ENCODE results near the gene PLLP. TPM values are rescaled to one million over a fixed set of nuclear protein-coding genes. Genes with fewer than 3 reads are reported as not detected.
A peak's percentile ranks its signal among the peaks of the same experiment; 100 is the strongest.

Gene PLLP
- total RNA-seq, 1 donor from 2014 or later, result 9.3 TPM

- peak; percentile 89 for ATAC-seq
Observed at GRCh38 chr16:57255686-57256415, 28.6 kb downstream of the PLLP start.

- no peak for ATAC-seq
Observed at GRCh38 chr16:57253466-57253865, 31.0 kb downstream of the PLLP start.

- ATAC-seq, result no peak
Observed at GRCh38 chr16:57252148-57252721, 32.2 kb downstream of the PLLP start.

- ATAC-seq, result no peak
Observed at GRCh38 chr16:57251352-57251751, 33.1 kb downstream of the PLLP start.

- ATAC-seq, result peak; percentile 45
Observed at GRCh38 chr16:57245472-57246113, 38.9 kb downstream of the PLLP start.

GRCh38 chr16:57244767-57245471 is 39.6 kb downstream of the PLLP start, which contains the start of gene ARL2BP:
ARL2BP (plus strand) TSS chr16:57245259; CDS start chr16:57245368, 109 bp downstream.
- peak; percentile 99 for ATAC-seq

- ATAC-seq, result no peak
Observed at GRCh38 chr16:57244463-57244766, 40.1 kb downstream of the PLLP start.

GRCh38 chr16:57242650-57243049 is 41.8 kb downstream of the PLLP start:
- ATAC-seq, result no peak

GRCh38 chr16:57240851-57241250 is 43.6 kb downstream of the PLLP start:
- no peak for ATAC-seq

GRCh38 chr16:57239107-57239506 is 45.4 kb downstream of the PLLP start:
- ATAC-seq, result no peak

GRCh38 chr16:57238682-57239081 is 45.8 kb downstream of the PLLP start:
- ATAC-seq, result no peak

GRCh38 chr16:57236022-57236350 is 48.5 kb downstream of the PLLP start:
- ATAC-seq, result no peak

- peak; percentile 19 for ATAC-seq
Observed at GRCh38 chr16:57235128-57236021, 49.1 kb downstream of the PLLP start.

- ATAC-seq, result no peak
Observed at GRCh38 chr16:57234707-57235092, 49.8 kb downstream of the PLLP start.

GRCh38 chr16:57233944-57234706 is 50.3 kb downstream of the PLLP start:
- no peak for ATAC-seq

- peak; percentile 43 for ATAC-seq
Observed at GRCh38 chr16:57231821-57232350, 52.6 kb downstream of the PLLP start.

- ATAC-seq, result no peak
Observed at GRCh38 chr16:57229079-57229478, 55.4 kb downstream of the PLLP start.

GRCh38 chr16:57226701-57227621 is 57.5 kb downstream of the PLLP start:
- ATAC-seq, result no peak

GRCh38 chr16:57225978-57226377 is 58.5 kb downstream of the PLLP start:
- ATAC-seq, result no peak

- ATAC-seq, result no peak
Observed at GRCh38 chr16:57224651-57225335, 59.7 kb downstream of the PLLP start.
